GM18870 (cell line): ENCODE results near the gene IL15RA.
A peak's percentile ranks its signal among the peaks of the same experiment; 100 is the strongest.
"Not testable (repeated sequence)": the region's sequence is repeated elsewhere in the genome, so short reads cannot be mapped to it uniquely, and the experiment has no call there.

Experiments
- ATAC-seq: cut with Tn5 transposase; IDR thresholded peaks from one replicate; pipeline ENCODE4 v1.9.1; 2021; ENCODE audit warnings: moderate library complexity; ENCODE audit not compliant: unreplicated experiment

IL15RA gene

DNA sequence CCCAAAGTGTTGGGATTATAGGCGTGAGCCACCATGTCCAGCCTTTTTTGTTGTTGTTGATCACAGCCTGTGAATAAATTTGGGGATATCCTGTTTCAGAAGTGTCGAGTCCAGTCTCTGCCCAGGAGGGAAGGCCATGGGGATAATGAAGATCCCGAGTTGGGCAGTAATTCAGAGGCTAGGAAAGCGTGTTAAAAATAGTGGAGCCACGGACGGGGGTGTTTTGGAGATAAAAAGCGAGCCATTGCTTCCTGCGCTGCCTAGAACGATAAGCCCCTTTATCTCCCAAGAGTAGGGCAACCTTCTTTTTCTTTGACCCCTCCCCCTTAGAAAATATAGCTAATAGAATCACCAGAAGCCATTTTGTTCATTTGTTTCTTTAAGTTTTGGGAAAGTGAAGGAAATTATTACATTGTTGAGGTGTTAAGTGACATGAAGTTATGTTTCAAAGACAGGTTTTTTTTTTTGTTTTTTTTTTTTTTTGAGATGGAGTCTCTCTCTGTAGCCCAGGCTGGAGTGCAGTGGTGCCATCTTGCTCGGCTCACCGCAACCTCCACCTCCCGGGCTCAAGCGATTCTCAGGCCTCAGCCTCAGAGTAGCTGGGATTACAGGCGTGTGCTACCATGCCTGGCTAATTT is 43.3 kb downstream of the IL15RA start:
- ATAC-seq: no peak

DNA sequence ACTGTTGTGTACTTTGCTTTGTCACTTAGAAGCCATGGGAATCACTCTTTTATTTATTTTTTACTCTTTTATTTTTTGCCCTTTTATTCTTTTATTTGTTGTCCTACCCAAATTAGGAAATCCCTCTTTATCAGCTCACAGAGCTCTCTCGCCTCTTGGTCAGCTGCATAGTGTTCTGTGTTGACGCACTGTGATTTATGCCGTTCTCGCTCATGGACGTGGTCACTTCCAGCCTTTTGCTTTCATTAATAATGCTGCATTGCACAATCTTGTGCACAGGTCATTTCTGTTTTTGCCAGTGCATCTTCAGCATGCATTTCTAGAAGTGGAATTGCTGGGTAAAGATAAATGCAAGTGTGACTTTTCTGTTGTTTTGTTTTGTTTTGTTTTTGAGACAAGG is 45.0 kb downstream of the IL15RA start:
- no peak for ATAC-seq

DNA sequence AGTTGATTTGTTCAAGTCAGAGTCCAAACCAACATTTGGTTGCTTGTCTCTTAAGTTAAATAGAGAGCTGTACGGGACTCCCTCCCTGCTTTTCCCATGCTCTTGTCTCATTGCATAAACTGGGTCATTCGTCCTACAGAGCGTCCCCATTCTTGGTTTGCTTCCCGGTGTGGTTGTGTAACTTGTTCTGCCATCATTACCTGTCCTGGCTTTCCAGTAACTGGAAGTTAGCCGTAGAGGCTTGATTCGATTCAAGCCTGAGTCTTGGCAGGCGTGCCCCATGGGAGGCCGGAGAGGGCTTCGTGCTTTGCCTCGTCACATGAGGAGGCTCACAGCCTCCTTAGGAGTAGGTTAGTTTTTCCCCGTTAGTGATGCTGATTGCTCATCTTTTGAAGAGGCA is 47.1 kb downstream of the IL15RA start:
- no peak for ATAC-seq

DNA sequence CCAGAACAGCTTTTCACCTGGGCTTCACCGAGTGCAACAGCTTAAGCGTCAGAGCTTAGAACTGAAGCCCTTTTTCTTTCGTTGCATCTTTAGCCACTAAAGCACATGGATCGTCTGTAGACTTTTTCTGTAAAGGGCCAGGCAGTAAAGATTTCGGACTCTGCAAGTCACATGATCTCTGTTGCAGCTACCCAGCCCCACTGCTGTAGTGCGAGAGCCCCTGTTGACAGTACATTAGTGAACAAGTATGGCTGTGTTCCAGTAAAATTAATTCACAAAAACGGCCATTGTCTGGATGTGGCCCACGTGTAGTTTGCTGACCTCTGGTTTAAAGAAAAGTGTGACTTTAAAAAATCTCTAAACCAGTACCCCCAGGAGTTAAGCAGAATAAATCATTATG is 47.9 kb downstream of the IL15RA start:
- ATAC-seq: no peak

DNA sequence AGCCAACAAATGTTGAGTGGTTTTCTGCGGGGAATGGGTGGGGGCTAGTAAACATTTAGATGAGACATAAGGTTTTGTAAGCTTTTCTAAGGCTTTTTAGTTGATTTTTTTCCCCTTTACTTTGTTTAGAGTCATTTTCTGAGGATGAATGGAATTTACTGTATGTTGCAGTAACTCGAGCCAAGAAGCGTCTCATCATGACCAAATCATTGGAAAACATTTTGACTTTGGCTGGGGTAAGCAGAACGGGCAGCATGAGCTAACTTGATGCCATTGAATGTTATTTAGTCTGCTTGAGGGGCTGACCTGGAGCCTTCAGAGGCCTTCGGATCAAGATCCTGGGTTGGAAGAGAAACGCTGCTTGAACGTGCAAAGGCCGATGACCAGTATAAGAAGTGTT is 50.0 kb downstream of the IL15RA start:
- ATAC-seq: no peak

DNA sequence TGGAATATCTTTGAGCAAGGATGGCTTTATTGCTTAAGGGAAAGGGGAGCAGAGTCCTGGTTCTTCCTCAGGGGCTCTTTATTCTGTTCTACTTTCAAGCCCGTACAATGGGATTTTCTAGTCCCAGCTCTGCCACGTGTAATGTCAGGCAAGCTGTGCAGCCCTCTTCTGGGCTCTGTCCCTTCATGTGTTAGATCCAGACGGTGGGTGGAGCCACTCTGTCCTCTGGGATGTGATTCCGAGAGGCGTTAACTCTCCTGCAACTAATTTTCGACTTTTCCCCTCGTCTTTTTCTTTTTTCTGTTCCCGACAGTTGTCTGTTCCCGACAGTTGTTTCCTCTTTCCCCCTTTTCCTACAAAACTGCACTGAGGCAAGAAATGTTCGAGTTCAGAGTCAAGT is 52.5 kb downstream of the IL15RA start:
- no peak for ATAC-seq

DNA sequence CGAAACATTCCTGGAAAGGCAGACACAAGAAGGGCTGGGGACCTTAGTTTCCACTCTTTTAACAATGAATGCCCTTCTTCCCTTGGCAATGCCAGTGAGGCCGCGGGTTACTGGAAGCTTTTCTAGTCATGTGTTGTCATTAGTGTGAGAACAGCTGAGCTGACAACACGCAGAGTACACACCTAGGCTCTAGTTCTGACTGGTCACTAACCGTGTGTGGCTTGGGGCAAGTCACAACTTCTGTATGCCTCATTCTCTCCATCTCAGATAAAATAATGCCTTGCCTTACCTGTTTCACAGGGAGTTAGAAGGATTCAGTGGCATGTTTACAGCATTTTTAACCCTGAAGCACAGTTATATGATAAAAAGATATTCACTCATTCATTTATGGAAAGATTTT is 55.6 kb downstream of the IL15RA start:
- ATAC-seq: no peak

DNA sequence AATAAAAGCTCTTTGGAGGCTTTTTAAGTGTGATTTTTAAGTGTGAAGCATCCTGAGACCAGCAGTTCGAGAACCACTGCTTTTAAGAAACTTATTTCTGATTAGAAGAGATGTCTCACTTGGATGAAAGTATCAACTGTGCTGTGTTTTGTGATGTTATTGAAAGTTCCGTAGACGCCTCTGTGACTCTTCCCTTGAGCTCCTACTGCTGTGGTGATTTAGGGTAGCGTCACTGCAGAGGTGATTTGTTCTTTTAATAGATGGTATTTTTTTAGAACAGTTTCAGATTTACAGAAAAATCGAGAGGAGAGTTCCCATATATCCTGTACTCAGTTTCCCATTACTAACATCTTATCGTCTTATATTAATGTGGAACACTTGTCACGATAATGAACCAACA is 57.8 kb downstream of the IL15RA start:
- no peak for ATAC-seq

DNA sequence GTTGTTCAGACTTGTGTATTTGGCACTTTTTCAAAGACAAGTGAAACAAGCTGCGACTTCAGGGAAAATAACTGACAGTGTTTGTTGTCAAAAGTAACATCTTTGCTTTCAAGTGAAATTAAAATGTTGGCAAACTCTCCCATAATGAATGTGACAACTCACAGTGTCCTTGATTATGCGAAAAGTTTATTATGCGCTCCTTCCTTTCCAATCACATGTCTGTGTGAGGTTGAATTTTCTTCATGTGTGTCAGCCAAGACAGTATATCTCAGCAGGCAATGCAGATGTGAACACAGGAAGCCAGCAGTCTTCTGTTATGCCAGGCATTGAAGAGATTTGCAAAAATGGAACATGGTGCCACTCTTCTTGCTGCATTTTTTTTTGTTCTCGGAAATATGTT is 58.6 kb downstream of the IL15RA start:
- ATAC-seq: no peak

DNA sequence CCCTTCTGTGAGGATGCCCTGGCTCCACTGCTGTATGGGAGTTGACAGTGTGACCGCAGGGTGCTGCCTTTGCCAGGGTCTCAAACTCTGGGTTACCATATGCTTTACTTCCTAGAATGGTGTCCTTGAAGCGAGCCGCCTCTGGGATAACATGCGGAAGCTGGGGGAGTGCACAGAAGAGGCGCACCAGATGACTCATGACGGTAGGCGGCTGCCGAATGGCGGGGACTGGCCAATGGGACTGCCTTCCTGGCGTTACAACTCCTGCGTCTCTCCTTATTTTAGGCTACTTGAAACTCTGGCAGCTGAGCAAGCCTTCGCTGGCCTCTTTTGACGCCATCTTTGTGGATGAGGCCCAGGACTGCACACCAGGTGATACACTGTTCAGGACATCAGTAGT is 60.0 kb downstream of the IL15RA start:
- ATAC-seq: no peak

DNA sequence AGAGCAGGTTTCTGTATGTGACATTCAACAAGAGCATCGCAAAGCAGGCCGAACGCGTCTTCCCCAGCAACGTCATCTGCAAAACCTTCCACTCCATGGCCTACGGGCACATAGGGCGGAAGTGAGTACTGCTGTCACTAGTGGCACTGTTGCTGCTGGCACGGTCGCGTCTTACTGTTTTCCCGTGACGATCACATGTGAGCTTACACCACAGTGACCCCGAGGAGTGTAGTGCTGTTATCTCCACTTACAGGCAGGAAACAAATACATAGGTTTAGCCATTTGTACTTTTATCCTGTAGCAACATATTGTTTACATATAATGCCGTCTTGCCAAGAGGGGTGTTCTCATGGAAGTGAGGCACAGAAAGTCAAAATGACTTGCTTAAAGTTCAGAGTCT is 61.9 kb downstream of the IL15RA start:
- ATAC-seq: no peak

DNA sequence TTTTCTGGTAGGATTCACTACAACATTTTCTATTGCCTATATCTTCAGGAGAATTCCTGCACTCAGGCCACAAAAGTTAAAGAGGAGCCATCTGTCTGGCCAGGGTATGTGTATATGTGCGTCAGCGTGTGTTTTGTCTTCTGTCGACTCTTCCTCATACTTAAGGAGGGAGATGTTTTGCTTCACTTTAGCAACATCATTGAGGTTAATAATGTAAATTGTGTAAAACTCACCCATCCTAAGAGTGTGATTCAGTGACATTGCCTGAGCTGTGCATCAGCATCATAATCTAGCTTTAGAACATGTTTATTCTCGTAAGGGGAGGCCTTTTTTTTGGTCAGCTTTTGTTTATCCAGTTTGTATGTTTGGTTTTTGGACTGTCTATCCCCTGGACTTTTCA is 63.6 kb downstream of the IL15RA start:
- ATAC-seq: no peak

DNA sequence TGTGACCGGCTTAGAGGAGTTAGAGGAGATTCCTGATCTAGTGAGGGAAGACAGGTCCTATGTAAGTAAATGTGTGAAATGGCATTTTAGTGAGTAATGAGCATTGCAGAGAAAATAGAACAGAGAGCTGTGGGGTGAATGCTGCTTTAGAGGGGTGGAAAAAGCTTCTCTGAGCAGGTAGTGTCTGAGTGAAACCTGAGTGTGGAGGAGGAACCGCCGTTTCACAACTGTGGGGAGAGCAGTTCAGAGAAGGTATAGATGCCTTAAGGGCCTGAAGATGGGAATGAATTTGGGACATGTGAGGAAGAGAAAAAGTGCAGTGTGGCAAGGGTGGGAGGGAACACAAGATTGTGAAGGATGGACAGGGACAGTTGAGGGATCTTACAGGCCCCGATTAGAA is 65.7 kb downstream of the IL15RA start:
- ATAC-seq: no peak

DNA sequence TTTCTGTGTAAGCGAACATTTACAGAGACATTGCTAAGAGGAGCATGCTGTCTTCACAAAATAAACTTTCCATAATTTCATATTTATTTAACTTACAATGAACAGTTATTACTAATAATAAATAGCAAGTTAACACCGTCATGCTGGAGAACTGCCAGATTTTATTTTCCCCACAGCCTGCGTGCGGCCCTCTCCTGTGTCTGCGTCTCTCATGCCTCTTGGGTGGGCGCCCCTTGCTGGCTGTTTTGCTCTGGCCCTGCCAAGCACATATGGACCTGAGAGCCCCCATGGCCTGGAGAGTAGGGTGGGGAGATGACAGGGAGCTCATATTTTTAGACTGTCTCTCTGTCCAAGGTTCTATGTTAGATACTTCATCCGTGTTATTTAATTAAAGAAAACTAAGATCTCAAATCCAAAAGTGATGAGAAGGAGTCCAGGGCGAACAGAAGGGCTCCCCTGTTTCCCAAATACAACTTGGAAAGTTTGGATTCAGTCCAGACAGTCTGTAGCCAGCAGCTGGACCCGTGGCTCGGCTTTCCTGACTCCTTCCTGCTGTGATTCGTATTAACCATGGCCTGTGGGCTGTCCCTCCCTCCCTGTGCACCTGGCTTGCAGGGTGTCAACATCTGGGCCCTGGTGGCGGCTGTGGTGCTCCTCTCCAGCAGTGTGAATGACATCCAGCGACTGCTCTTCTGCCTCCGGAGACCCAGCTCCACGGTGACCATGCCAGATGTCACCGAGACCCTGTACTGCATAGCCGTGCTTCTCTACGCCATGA is 66.8 kb downstream of the IL15RA start:
- no peak for ATAC-seq

DNA sequence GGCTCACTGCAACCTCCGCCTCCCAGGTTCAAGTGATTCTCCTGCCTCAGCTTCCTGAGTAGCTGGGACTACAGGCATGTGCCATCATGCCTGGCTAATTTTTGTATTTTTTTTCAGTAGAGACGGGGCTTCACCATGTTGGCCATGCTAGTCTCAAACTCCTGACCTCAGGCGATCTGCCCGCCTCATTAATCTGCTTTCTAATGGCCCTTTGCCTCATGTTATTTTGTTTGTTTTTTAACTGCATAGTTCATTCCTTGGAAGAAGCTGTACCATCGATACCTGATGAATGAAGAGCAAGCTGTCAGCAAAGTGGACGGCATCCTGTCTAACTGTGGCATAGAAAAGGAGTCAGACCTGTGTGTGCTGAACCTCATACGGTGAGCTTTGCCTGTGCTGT is 68.7 kb downstream of the IL15RA start:
- not testable (repeated sequence) for ATAC-seq

DNA sequence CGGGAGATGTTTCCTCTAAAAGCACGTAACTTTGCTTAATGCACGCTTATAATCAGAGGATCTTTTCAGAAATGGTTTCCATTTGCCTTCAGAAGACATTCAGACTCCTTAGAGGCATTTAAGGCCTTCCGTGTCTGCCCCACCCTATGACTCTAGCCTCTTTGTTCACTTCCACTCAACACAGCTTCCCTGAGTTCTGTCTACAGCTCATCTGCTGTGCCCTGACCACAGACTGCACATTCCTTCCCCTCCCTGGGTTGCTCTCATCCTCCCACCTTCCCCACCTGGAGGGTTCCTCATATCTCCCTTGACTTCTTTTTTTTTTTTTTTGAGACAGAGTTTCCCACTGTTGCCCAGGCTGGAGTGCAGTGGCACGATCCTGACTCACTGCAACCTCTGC is 70.7 kb downstream of the IL15RA start:
- no peak for ATAC-seq

DNA sequence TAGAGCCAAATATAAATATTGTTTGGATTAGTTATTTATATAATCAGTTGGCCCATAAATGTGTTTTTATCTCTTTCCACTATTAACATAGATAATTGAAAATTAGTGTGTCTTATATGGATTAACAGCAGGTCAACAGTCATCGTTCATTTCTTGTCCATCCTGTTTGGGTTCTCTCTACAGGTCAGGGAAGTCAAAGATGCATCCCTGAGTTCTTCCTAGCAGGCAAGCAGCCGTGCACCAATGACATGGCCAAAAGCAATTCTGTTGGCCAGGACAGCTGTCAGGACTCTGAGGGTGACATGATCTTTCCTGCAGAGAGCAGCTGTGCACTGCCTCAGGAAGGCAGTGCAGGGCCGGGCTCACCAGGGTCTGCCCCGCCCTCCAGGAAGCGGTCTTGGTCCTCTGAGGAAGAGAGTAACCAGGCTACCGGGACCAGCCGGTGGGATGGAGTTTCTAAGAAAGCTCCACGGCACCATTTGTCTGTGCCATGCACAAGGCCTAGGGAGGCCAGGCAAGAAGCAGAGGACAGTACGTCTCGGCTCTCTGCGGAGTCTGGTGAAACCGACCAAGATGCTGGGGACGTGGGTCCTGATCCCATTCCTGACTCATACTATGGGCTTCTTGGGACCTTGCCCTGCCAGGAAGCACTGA is 71.4 kb downstream of the IL15RA start:
- no peak for ATAC-seq

DNA sequence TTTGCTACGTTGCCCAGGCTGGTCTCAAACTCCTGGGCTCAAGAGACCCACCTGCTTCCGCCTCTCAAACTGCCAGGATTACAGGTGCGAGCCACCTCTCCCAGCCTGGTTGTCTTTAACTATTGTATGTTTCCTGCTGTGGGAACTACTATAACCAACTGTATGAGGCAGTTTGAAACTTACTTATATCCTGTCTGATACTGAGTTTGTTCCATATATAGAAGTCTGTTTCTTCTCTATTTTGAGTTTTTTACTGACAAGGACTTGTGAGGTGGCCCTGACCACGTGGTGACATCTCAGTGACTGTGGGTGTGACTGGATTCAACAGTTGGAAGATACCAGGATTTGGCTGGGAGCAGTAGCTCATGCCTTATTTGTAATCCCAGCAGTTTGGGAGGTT is 73.1 kb downstream of the IL15RA start:
- peak; percentile 98 for ATAC-seq

DNA sequence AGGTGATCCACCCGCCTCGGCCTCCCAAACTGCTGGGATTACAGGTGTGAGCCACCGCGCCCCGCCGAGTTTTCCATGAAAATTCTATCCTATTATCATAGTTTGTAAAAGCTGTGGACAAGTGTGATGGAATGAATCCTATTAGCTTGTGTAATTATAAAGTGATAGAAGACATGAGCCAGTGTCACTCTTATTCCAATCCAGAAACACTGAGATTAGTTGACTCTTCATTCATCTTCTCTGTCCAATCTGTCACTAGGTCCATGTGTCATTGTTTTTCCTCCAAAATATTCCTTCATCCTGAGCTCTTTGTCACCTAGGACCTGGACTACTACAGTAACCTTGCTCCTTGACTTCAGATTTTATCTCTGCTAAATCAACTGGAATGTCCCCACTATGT is 73.8 kb downstream of the IL15RA start:
- no peak for ATAC-seq

DNA sequence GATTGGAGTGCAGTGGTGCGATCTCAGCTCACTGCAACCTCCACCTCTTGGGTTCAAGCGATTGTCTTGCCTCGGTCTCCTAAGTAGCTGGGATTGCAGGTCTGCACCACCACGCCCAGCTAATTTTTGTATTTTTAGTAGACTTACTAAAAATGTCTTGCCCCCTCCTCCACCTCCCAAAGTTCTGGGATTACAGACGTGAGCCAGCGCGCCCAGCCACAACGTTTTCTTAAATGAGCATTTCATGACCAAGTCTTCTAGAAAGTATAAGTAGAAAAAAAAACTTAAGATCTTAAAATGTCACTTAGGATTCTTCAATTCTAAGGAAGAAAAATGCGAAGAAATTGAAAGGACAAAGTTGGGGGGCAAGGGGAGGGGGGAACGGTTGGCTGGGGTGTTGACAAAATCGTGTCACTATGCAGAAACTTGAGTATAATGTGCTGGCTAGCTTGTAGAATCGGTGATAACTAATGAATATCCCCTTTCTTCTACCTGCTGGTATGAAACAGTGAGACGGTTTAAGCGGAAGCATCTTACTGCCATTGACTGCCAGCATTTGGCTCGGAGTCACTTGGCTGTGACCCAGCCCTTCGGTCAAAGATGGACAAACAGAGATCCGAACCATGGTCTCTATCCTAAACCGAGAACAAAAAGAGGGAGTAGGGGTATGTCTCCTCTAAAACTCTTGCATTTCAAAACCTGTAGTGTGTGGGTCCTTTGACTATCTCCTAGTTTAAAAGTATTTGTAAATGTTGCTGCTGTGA is 74.7 kb downstream of the IL15RA start:
- no peak for ATAC-seq
